ENCODE data around the gene PLXNA4. TPM values are rescaled to one million over a fixed set of nuclear protein-coding genes. Genes with fewer than 3 reads are reported as not detected.

PLXNA4 gene
- total RNA-seq, 1 experiment from 2014 or later = 0.11 TPM

DNA sequence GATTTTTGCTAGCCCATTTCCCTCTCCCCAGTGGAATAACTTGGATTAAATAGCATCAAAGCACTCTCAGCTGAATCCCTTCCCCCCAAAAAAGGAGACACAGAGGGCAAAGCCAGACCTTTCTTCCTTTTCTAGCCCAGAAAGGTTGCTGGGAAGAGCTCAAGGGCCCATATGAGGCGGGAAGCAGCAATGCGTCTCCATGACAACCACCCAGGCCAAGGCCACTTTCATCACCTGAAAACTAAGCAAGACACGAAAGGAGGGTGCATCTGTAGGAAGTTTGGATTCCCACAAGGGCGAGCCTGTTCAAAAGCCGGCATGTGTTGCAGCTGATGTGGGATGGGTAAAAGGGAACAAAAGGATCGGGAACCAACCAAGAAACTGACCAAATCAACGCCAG is 229.1 kb downstream of the PLXNA4 start:
- Histone ChIP-seq H3K27me3 (replicated peaks; ENCODE audit: insufficient read depth, low read depth, low read length, poor library complexity) (peaks cover 47% of the 10 kb centered on the region), H3K4me1 (ENCODE audit: insufficient read depth, low read length, poor library complexity, severe bottlenecking) (peaks cover 6% of the 10 kb centered on the region), H3K27ac (ENCODE audit: low read depth, low read length, poor library complexity, severe bottlenecking) (no peak overlapping the region), H3K36me3 (ENCODE audit: insufficient read depth, low read length, poor library complexity, severe bottlenecking) (no peaks in the 10 kb centered on the region), H3K4me3 (ENCODE audit: low read depth, low read length, poor library complexity, severe bottlenecking) (no peak overlapping the region), H3K9me3 (ENCODE audit: low read depth, low read length, poor library complexity, severe bottlenecking) (no peaks in the 10 kb centered on the region)
- POLR2A ChIA-PET (ENCODE audit: low non-redundant PET) = no interaction called here
- CTCF ChIA-PET = no interaction called here
- TF ChIP-seq, protein P1, sequence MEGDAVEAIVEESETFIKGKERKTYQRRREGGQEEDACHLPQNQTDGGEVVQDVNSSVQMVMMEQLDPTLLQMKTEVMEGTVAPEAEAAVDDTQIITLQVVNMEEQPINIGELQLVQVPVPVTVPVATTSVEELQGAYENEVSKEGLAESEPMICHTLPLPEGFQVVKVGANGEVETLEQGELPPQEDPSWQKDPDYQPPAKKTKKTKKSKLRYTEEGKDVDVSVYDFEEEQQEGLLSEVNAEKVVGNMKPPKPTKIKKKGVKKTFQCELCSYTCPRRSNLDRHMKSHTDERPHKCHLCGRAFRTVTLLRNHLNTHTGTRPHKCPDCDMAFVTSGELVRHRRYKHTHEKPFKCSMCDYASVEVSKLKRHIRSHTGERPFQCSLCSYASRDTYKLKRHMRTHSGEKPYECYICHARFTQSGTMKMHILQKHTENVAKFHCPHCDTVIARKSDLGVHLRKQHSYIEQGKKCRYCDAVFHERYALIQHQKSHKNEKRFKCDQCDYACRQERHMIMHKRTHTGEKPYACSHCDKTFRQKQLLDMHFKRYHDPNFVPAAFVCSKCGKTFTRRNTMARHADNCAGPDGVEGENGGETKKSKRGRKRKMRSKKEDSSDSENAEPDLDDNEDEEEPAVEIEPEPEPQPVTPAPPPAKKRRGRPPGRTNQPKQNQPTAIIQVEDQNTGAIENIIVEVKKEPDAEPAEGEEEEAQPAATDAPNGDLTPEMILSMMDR (conservative IDR thresholded peaks at IDR 0.05; ENCODE audit: low read depth, low read length) = no peak
- no peak for TF ChIP-seq EZH2 (IDR thresholded peaks at IDR 0.05; ENCODE audit: borderline replicate concordance, low read depth, low read length, poor library complexity, severe bottlenecking)
- no peak for DNase-seq (ENCODE audit: low spot score)
- no TSS peak for BruUV-seq (replicated peaks)
- intact Hi-C loops (cut with micrococcal nuclease; ENCODE audit: unreplicated experiment) = no loop called here

DNA sequence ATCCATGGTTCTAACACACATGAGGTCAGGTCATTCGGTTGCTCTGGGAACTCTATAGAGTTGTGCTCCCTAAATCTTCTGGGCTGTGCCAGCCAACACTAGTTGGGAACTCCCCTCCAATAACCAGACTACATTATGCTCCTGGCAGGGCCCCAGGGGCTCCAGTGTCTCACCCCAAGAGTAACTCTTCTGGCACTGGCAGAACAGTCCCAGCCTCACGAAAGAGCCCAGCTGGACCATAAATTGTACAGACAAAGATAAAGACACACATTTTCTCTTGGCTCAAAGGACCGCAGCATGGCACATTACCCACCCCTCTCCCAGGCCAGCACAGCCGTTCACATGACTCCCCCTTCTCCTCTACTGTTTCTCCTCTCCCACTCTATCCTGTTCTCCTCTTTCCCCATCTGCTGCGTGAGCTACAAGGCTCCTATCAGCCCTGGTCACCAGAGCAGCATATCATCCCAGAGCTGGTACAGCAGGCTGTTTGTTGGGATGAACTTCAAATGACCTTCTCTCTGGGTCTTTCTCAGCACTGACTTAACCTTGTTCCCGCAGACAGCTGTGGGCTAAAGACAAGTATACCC is 230.6 kb downstream of the PLXNA4 start:
- H3K9me3 ChIP-seq (ENCODE audit: low read depth, low read length, poor library complexity, severe bottlenecking) = no peaks in the 10 kb centered on the region
- no peak overlapping the region for H3K4me3 ChIP-seq (ENCODE audit: low read depth, low read length, poor library complexity, severe bottlenecking)
- TF ChIP-seq, protein P1 (conservative IDR thresholded peaks at IDR 0.05; ENCODE audit: low read depth, low read length) = no peak
- TF ChIP-seq EZH2 (IDR thresholded peaks at IDR 0.05; ENCODE audit: borderline replicate concordance, low read depth, low read length, poor library complexity, severe bottlenecking) = no peak
- no TSS peak for BruUV-seq (replicated peaks)
- no peak overlapping the region for H3K27ac ChIP-seq (ENCODE audit: low read depth, low read length, poor library complexity, severe bottlenecking)
- no peaks in the 10 kb centered on the region for H3K4me1 ChIP-seq (ENCODE audit: insufficient read depth, low read length, poor library complexity, severe bottlenecking)
- intact Hi-C loops (cut with micrococcal nuclease; ENCODE audit: unreplicated experiment) = no loop called here
- peaks cover 47% of the 10 kb centered on the region for H3K27me3 ChIP-seq (replicated peaks; ENCODE audit: insufficient read depth, low read depth, low read length, poor library complexity)
- no peak for DNase-seq (ENCODE audit: low spot score)
- ChIA-PET POLR2A (ENCODE audit: low non-redundant PET) (no interaction called here), CTCF (no interaction called here)
- no peaks in the 10 kb centered on the region for H3K36me3 ChIP-seq (ENCODE audit: insufficient read depth, low read length, poor library complexity, severe bottlenecking)

DNA sequence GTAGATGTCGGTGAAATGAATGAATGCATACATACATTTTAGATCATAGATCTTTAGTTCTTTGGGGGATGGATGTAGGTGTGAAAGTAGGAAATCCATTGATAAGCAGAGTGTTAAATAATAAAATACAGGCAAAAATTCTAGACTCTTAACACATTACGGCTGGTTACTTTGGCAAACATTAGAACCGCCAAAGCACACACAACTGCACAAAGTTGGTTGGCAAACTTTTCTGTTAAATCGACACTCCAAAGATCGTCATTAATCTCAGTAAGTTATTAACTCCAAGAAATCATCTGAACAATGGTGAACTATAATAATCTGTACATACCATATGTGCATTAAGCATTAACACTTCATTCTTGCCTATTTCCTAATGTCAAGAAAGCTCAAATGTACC is 231.2 kb downstream of the PLXNA4 start:
- H3K27me3 ChIP-seq (replicated peaks; ENCODE audit: insufficient read depth, low read depth, low read length, poor library complexity) = peaks cover 47% of the 10 kb centered on the region
- no peak overlapping the region for H3K27ac ChIP-seq (ENCODE audit: low read depth, low read length, poor library complexity, severe bottlenecking)
- no peaks in the 10 kb centered on the region for H3K4me1 ChIP-seq (ENCODE audit: insufficient read depth, low read length, poor library complexity, severe bottlenecking)
- TF ChIP-seq, protein P1 (conservative IDR thresholded peaks at IDR 0.05; ENCODE audit: low read depth, low read length) = no peak
- no peak for TF ChIP-seq EZH2 (IDR thresholded peaks at IDR 0.05; ENCODE audit: borderline replicate concordance, low read depth, low read length, poor library complexity, severe bottlenecking)
- no peak overlapping the region for H3K4me3 ChIP-seq (ENCODE audit: low read depth, low read length, poor library complexity, severe bottlenecking)
- CTCF ChIA-PET = no interaction called here
- no peaks in the 10 kb centered on the region for H3K36me3 ChIP-seq (ENCODE audit: insufficient read depth, low read length, poor library complexity, severe bottlenecking)
- DNase-seq (ENCODE audit: low spot score) = no peak
- intact Hi-C loops (cut with micrococcal nuclease; ENCODE audit: unreplicated experiment) = no loop called here
- POLR2A ChIA-PET (ENCODE audit: low non-redundant PET) = no interaction called here
- H3K9me3 ChIP-seq (ENCODE audit: low read depth, low read length, poor library complexity, severe bottlenecking) = no peaks in the 10 kb centered on the region
- no TSS peak for BruUV-seq (replicated peaks)

All from A673 (cell line).